ENCODE data around the gene USP7. TPM values are rescaled to one million over a fixed set of nuclear protein-coding genes. Genes with fewer than 3 reads are reported as not detected.

The USP7 gene
- total RNA-seq, 6 donors from 2014 or later, result 68.2 to 122 (median 72.2) TPM

- Histone ChIP-seq H3K4me3 (no peak overlapping the region), H3K9me3 (no peaks in the 10 kb centered on the region), H3K27ac (no peak overlapping the region), H3K4me1 (peaks cover 0 to 5% (median 2%) of the 10 kb centered on the region in 4 donors), H3K36me3 (no peaks in the 10 kb centered on the region), H3K27me3 (no peaks in the 10 kb centered on the region)
- ATAC-seq (ENCODE audit: low FRiP score in 2 of 2), result peak in 1 of 2 donors; percentile 83
- 58 to 74% methylated on average over 5 of the region's 5 CpGs for WGBS, 2 donors
- TF ChIP-seq POLR2A (IDR thresholded peaks at IDR 0.05) (no peak), CTCF (IDR thresholded peaks at IDR 0.05) (no peak), EP300 (IDR thresholded peaks at IDR 0.05) (no peak), POLR2AphosphoS5 (IDR thresholded peaks at IDR 0.05) (peak in 1 of 2 donors; percentile 12)
- peak in 1 of 2 donors; percentile 80 for DNase-seq
These were observed 39.6 kb upstream of the USP7 start for GRCh38 chr16:9003322-9003721.

GRCh38 chr16:9002042-9002441 lies 38.3 kb upstream of the USP7 start:
- no peak for ATAC-seq (ENCODE audit: low FRiP score in 2 of 2)
- Histone ChIP-seq H3K4me3 (no peak overlapping the region), H3K27ac (no peak overlapping the region), H3K36me3 (no peaks in the 10 kb centered on the region), H3K4me1 (peaks cover 0 to 5% (median 2%) of the 10 kb centered on the region in 4 donors), H3K27me3 (no peaks in the 10 kb centered on the region), H3K9me3 (no peaks in the 10 kb centered on the region)
- TF ChIP-seq POLR2AphosphoS5 (IDR thresholded peaks at IDR 0.05) (no peak), EP300 (IDR thresholded peaks at IDR 0.05) (no peak), POLR2A (IDR thresholded peaks at IDR 0.05) (no peak), CTCF (IDR thresholded peaks at IDR 0.05) (no peak)
- no peak for DNase-seq
- 82 to 100% methylated on average over 2 of the region's 2 CpGs for WGBS, 2 donors

- H3K27ac ChIP-seq, result no peak overlapping the region
- ATAC-seq (ENCODE audit: low FRiP score in 2 of 2), result no peak
- no peaks in the 10 kb centered on the region for H3K27me3 ChIP-seq
- no peak for TF ChIP-seq POLR2A (IDR thresholded peaks at IDR 0.05)
- H3K4me3 ChIP-seq, result no peak overlapping the region
- peaks cover 0 to 5% (median 2%) of the 10 kb centered on the region in 4 donors for H3K4me1 ChIP-seq
- DNase-seq, result no peak
- 92 to 96% methylated on average over 2 of the region's 2 CpGs for WGBS, 2 donors
- no peaks in the 10 kb centered on the region for H3K9me3 ChIP-seq
- no peaks in the 10 kb centered on the region for H3K36me3 ChIP-seq
These were observed 37.0 kb upstream of the USP7 start for GRCh38 chr16:9000664-9001063.

GRCh38 chr16:8999800-9000199 lies 36.1 kb upstream of the USP7 start:
- H3K4me3 ChIP-seq, result no peak overlapping the region
- no peaks in the 10 kb centered on the region for H3K27me3 ChIP-seq
- no peak for ATAC-seq (ENCODE audit: low FRiP score in 2 of 2)
- H3K4me1 ChIP-seq, result peaks cover 0 to 5% (median 2%) of the 10 kb centered on the region in 4 donors
- no peaks in the 10 kb centered on the region for H3K9me3 ChIP-seq
- H3K27ac ChIP-seq, result no peak overlapping the region
- 75 to 76% methylated on average over 4 of the region's 4 CpGs for WGBS, 2 donors
- no peak for DNase-seq
- no peaks in the 10 kb centered on the region for H3K36me3 ChIP-seq
- TF ChIP-seq POLR2A (IDR thresholded peaks at IDR 0.05), result no peak
- TF ChIP-seq POLR2AphosphoS5 (IDR thresholded peaks at IDR 0.05), result no peak
- no peak for TF ChIP-seq CTCF (IDR thresholded peaks at IDR 0.05)
- TF ChIP-seq EP300 (IDR thresholded peaks at IDR 0.05), result no peak

GRCh38 chr16:8998108-8998507 lies 34.4 kb upstream of the USP7 start:
- no peak overlapping the region for H3K27ac ChIP-seq
- DNase-seq (no peak), ATAC-seq (ENCODE audit: low FRiP score in 2 of 2) (no peak)
- TF ChIP-seq EP300 (IDR thresholded peaks at IDR 0.05), result no peak
- TF ChIP-seq CTCF (IDR thresholded peaks at IDR 0.05), result no peak
- no peak for TF ChIP-seq POLR2A (IDR thresholded peaks at IDR 0.05)
- TF ChIP-seq POLR2AphosphoS5 (IDR thresholded peaks at IDR 0.05), result no peak
- no peaks in the 10 kb centered on the region for H3K4me1 ChIP-seq
- no peaks in the 10 kb centered on the region for H3K9me3 ChIP-seq
- no peaks in the 10 kb centered on the region for H3K36me3 ChIP-seq
- no peak overlapping the region for H3K4me3 ChIP-seq
- H3K27me3 ChIP-seq, result no peaks in the 10 kb centered on the region
- WGBS, 2 donors, result 58 to 79% methylated on average over 1 of the region's 1 CpG

Measured in upper lobe of left lung (tissue), 6 donors.